Stimulated activated naive CD4-positive, alpha-beta T cell treated with Interleukin-2 at 50 U/mL for 16 hours (primary cell): Measurements from ENCODE around the gene GRWD1.
A peak's percentile ranks its signal among the peaks of the same experiment; 100 is the strongest.
"Not testable (repeated sequence)": the region's sequence is repeated elsewhere in the genome, so short reads cannot be mapped to it uniquely, and the experiment has no call there.

Source experiments
- DNase-seq: peaks from one replicate; lab custom pipeline; 2025; lab: John Stamatoyannopoulos, UW

Gene GRWD1

GRCh38 chr19:48479686-48480085 is 33.9 kb downstream of the GRWD1 start:
- no peak for DNase-seq

GRCh38 chr19:48480183-48480557 is 34.4 kb downstream of the GRWD1 start:
- DNase-seq, result peak; percentile 14

DNA sequence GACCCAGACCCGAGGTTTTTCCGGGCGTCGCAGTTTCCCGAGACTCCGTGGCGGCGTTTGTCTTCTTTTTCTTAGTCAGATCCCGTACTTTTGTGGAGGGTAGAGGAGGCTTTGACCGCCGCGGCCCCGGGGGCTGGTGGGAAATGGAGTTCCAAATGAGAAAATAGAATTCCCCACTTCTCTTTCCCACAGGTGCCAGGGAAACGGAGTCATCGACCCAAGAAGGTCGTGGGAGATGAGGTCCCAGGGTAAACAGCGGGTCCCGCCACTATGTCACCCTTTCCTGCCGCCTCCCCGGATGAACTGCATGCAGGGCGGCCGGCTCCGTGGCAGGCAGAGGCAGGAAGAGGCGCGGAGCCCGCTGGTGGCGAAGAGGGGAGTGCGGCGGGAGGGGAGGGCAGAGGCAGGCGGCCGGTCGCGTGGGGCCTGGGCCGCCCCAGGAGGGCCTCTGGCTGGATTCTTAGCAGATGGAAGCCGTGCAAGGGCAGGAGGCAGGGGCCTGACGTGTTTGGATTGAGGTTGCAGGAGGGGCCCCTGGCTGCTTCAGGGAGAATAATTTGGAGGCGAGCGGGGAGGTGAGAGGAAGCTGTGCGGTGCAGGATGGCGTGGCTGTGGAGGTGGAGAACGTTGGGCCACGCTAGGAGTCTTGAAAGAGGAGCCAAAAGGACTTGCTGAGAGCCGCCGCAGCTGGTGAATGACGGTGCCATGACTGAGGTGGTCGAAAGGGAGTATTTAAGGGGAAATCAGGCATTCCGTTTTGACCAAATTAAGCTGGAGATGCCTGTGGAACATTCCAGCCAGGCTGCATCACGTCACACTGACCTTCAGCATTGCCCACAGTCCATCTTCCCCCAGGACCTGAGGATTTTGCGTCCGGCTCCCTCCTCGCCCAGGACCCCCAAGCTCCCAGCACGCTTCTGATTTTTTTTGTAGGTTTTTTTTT is 35.0 kb downstream of the GRWD1 start:
- DNase-seq, result peak; percentile 35

DNA sequence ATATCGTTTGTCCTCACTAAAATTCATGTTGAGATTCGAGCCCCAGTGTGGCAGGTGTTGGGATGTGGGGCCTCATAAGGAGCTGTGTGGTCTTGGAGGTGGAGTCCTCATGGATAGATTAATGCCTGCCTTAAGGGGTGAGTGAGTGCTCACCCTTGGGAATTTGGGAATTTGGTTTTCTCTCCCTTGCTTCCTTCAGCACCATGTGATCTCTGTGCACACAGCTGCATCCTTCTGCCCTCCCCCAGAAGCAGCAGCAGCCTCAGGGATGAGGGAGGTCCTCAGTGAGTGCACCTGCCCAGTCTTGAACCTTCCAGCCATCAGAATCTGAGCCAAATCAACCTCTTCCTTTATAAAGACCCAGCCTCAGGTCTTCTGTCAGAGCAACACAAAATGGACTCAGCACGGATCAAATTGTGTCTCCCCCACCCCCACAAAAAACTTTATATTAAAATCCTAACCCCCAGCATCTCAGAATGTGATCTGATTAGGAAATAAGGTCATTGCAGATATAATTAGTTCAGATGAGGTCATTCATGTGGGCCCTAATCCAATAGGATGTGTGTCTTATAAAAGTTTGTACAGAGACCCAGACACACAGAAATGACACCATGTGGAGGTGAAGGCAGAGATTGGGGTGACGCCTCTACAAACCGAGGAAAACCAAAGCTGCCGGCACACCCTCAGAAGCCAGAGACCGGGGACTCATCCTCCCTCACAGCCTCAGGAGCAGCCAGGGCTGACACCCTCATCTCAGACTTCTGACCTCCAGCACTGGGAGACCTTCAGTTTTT is 36.3 kb downstream of the GRWD1 start:
- no peak for DNase-seq

DNA sequence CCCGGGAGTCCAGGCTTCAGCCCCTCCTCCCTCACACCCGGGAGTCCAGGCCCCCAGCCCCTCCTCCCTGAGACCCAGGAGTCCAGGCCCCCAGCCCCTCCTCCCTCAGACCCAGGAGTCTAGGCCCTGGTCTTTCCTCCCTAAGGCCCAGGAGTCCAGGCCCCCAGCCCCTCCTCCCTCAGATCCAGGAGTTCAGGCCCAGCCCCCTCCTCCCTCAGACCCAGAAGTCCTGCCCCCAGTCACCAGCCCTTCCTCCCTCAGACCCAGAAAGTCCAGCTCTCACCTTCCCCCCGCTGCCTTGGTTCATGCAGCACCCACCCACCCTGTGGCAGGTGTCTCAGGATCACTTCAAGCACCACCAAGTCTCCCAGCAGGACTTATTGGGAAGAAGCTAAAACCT is 37.5 kb downstream of the GRWD1 start:
- DNase-seq, result no peak

DNA sequence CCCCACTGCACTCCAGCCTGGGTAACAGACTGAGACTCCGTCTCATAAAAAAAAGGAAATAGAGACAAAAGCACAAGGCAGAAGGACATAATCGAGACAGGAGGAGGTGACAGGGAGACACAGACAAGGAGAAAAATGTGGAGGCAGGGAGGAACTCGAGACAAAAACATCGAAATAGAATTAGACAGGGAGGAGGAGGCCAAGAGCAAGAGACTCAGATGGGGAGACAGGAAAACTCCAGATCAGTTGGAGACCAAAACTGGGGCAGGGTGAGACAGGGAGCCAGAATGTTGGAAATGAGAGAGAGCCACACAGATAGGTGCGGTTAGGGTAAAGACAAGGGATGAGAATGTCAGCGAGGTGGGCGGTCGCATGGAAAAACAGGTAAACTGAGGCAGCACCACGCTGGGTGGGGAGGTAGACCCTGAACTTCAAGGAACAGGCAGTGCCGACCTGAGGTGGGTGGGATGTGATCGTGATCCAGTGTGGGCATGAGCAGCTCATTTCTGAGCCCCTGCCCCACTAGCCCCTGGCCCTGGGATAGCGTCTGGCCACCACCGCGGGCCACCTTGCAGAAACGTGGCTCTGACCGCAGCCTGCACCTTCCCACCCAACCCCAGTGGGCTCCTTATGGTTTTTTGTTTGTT is 38.6 kb downstream of the GRWD1 start:
- DNase-seq, result no peak

GRCh38 chr19:48484931-48485612 is 39.3 kb downstream of the GRWD1 start:
- no peak for DNase-seq

DNA sequence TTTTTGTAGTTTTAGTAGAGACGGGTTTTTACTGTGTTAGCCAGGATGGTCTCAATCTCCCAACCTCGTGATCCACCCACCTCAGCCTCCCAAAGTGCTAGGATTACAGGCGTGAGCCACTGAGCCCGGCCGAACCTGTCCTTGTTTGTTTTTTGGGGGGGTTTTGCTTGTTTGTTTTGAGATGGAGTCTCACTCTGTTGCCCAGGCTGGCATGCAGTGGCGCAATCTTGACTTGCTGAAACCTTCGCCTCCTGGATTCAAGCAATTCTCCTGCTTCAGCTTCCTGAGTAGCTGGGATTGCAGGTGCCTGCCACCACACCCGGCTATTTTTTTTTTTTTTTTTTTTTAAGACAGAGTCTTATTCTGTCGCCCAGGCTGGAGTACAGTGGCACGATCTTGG is 40.9 kb downstream of the GRWD1 start:
- not testable (repeated sequence) for DNase-seq

- no peak for DNase-seq
These were observed 41.8 kb downstream of the GRWD1 start for GRCh38 chr19:48487544-48487943.

- no peak for DNase-seq
These were observed 42.2 kb downstream of the GRWD1 start for GRCh38 chr19:48487948-48488347.

DNA sequence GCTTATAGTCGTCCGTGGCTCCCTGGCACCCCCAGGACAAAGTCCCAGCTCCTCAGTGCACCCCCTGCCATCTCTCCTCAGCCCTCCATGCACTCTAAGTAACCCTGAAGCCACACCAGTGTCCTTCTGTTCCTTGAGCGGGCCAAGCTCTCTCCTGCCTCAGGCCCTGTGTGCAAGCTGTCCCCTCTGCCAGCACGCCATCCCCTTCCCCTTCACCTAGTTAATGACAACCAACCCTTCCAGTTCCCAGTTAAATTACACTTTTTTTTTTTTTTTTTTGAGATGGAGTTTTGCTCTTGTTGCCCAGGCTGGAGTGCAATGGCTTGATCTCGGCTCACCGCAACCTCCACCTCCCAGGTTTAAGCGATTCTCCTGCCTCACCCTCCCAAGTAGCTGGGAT is 42.7 kb downstream of the GRWD1 start:
- not testable (repeated sequence) for DNase-seq

DNA sequence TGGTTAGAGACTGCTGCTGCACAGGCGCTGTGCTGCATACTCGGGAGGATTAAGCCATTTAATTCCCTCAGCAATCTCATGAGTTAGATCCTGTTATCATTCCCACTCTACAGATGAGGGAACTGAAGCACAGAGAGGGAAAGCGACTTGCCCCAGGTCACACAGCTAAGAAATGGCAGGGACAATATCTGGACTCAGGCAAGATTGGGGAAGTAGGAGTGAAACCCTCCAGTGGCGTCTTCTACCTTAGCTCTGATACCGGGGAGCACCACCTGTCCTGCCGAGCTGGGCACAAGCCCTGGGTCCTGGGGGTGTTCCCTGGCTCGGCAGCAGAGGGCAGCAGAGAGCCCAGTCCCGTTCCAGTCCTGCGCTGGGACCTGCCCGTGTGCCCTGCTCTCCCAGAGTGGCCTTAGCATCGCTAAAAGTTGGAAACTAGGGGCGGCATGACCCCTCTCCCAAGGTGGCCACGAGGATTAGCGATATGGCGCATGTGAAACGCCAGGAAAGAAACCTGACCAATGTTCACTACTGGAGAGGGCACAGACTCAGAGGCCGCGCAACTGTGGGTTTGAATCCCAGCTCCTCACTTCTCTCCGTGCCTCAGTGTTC is 43.9 kb downstream of the GRWD1 start:
- DNase-seq, result peak; percentile 64

GRCh38 chr19:48490981-48491792 is 45.4 kb downstream of the GRWD1 start:
- DNase-seq, result peak; percentile 43

DNA sequence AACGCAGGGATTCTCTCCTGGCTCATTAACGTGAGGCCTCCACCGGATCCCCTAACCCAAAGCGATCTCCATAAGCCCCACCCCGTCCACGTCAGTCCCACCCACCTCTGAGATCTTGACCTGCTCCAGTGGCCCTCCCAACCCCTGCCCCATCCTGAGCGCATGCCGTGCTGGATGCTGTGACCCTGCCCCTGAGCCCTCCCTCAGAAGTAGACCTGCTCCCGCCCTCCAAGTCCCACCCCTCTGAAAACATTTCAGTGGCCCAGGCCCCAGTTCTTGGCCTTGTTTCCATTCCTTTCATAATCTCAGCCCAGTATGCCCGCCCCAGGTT is 46.0 kb downstream of the GRWD1 start:
- no peak for DNase-seq

DNA sequence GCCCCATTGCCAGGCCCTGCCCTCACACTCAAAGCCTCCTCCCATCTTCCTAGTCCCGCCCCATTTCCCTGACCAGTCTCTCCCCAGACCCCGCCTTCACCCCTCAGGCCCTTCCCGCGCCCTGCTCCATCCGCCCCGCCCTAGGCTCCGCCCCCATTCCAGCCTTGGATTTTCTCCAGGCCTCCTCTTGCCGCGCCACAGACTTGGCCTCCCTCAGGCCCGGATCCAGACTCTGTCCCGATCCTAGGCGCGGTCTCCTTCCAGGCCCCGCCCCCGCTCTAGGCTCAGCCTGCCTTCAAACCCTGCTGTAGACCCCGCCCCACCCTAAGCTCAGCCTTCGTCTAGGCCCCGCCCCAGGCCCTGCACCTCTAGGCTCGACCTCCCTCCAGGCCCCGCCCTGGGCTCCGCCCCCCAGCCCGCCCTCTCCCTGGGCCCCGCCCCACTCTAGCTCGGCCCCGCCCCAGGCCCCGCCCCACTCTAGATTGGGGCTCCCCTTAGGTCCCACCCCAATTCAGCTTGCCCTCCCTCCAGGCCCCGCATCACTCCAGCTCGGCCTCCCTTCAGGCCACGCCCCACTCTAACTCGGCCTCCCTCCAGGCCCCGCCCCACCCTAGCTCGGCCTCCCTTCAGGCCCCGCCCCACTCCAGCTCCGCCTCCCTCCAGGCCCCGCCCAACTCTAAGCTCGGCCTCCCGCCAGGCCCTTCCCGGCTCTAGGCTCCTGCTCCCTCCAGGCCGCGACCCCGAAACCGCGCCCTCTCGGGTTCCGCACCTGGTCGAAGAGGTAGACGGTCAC is 47.3 kb downstream of the GRWD1 start:
- peak; percentile 79 for DNase-seq

DNA sequence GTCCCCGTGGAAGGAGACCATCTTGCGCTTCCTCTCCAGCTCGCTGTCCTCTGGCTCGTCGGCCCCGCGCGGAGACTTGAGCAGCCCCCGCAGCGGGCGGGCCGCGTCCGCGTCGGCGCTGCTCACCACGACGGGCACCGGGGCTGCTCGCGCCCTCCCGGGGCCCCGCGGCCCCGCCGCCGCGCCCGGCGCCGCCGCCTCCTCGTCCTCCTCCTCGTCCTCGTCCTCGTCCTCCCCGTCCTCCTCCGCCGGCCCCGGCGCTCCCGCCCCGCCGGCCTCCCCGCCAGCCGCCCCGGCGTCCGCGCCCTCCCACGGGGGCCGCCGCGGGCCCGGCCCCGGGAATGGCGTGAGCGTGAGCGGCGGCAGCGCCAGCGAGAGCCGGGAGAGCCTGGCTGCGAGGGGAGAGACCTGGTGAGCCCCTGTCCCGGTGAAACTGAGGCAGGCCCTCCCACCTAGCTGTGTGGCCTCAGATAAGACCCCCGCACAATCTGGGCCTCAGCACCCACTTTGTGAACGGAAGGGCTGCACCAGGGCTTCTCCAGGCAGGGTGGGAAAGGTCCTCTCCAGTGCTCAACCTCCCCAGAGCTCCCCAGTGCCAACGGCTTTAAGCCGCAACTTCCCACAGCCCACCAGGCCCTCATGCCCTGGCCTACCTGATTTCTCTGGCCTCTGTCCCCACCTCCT is 48.1 kb downstream of the GRWD1 start:
- DNase-seq, result no peak

DNA sequence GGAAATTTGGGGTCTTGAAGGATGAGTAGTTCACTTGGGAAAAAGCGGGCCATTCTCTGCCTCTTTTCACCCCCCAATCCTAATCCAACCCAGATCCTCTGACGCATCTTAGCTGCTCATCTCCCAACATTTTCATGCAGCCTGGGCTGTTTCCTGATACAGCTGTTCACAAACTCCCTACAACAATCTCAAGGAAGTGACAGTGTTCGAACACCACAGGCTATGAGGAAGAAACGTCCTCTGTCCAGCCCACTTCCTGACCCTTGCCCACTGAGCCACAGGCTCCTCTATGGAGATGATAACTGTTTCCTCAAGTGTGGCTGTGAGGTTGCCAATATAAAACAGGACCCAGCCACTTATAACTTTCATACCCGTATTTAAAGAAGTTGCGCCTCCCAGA is 49.6 kb downstream of the GRWD1 start:
- no peak for DNase-seq

- DNase-seq, result no peak
These were observed 51.4 kb downstream of the GRWD1 start for GRCh38 chr19:48496959-48497727.
